Measurements from ENCODE around the gene SMAD7.

DNA sequence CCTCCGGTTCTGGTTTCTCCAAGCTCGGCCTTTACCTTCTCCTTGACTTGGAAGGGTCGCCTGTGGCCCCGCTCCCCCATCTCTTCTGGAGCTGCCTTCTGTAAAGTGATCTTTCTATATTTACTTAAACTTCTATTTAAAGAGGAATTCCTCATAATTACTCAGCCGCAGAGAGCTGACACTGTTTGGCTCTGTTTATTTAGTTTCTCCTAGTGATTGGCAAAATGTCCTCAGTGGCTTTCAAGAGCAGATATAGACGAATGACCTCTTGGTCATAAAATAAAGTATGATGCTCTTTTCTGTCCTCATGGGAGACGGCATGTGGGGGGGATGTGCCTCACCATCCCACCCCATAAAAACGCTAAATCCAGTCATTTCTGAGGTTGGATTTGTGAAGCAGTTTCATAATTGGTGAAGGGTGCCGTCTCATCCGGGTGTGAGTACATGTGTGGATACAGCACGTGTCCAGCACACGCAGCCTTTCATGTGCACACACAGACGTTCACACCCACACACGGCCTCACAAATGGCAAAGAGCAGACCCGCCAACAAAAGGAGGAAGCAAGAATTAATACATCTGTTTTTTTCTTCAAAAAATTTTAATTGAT lies 43.4 kb upstream of the SMAD7 start:
- TF ChIP-seq, protein P1, sequence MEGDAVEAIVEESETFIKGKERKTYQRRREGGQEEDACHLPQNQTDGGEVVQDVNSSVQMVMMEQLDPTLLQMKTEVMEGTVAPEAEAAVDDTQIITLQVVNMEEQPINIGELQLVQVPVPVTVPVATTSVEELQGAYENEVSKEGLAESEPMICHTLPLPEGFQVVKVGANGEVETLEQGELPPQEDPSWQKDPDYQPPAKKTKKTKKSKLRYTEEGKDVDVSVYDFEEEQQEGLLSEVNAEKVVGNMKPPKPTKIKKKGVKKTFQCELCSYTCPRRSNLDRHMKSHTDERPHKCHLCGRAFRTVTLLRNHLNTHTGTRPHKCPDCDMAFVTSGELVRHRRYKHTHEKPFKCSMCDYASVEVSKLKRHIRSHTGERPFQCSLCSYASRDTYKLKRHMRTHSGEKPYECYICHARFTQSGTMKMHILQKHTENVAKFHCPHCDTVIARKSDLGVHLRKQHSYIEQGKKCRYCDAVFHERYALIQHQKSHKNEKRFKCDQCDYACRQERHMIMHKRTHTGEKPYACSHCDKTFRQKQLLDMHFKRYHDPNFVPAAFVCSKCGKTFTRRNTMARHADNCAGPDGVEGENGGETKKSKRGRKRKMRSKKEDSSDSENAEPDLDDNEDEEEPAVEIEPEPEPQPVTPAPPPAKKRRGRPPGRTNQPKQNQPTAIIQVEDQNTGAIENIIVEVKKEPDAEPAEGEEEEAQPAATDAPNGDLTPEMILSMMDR (IDR thresholded peaks at IDR 0.05): no peak
- TF ChIP-seq POLR2A (IDR thresholded peaks at IDR 0.05): no peak
- TF ChIP-seq EP300 (IDR thresholded peaks at IDR 0.05): no peak

Data from ovary (tissue), 3 donors.